Fibroblast of lung (primary cell): ENCODE data around the gene WDR11. TPM values are rescaled to one million over a fixed set of nuclear protein-coding genes. Genes with fewer than 3 reads are reported as not detected.
A peak's percentile ranks its signal among the peaks of the same experiment; 100 is the strongest.

Experiments
- DNase-seq, 2 donors: peaks; one replicate each; pipeline versions ENCODE4 v3.0.0 to v3.0.0-alpha.2; 2010; ENCODE audit warnings: low read depth in 2 of 2
- H2AFZ ChIP-seq: 2 replicates; pipeline ENCODE4 v1.5.1; 2012; ENCODE audit warnings: low read length, control low read depth, inconsistent platforms
- H3K27ac ChIP-seq: 2 replicates; pipeline ENCODE4 v1.5.1; 2011; ENCODE audit warnings: low read length, control low read depth; ENCODE audit not compliant: insufficient read depth
- H3K27me3 ChIP-seq: 2 replicates; pipeline ENCODE4 v1.5.1; 2011; ENCODE audit warnings: mild to moderate bottlenecking, low read length; ENCODE audit not compliant: control insufficient read depth, insufficient read depth
- H3K36me3 ChIP-seq: 2 replicates; pipeline ENCODE4 v1.5.1; 2011; ENCODE audit warnings: low read length; ENCODE audit not compliant: control insufficient read depth, insufficient read depth
- H3K4me1 ChIP-seq: 2 replicates; pipeline ENCODE4 v1.5.1; 2011; ENCODE audit warnings: low read length; ENCODE audit not compliant: control insufficient read depth, insufficient read depth; ENCODE audit errors: extremely low read depth
- H3K4me2 ChIP-seq: 2 replicates; pipeline ENCODE4 v1.5.1; 2011; ENCODE audit warnings: low read length, control low read depth; ENCODE audit not compliant: insufficient read depth; ENCODE audit errors: extremely low read depth
- H3K4me3 ChIP-seq, 4 experiments: fragments of 200-600 bp in 1 of 4; sonication (generic) in 1 of 4; replicated peaks in 1 of 4; 2 replicates each; pipeline ENCODE4 v1.5.1; 2011 to 2016; ENCODE audit warnings: low read length in 4 of 4, low read depth in 3 of 4, mild to moderate bottlenecking in 3 of 4, control low read depth in 2 of 4, inconsistent platforms in 1 of 4, mixed read lengths in 1 of 4; ENCODE audit not compliant: insufficient read depth in 1 of 4; ENCODE audit errors: control extremely low read depth in 1 of 4
- H3K79me2 ChIP-seq: 2 replicates; pipeline ENCODE4 v1.5.1; 2012; ENCODE audit warnings: mild to moderate bottlenecking, low read length, inconsistent platforms; ENCODE audit not compliant: control insufficient read depth, insufficient read depth
- H3K9ac ChIP-seq: 2 replicates; pipeline ENCODE4 v1.5.1; 2011; ENCODE audit warnings: mild to moderate bottlenecking, low read length, control low read depth; ENCODE audit not compliant: insufficient read depth
- H3K9me3 ChIP-seq: 2 replicates; pipeline ENCODE4 v1.5.1; 2012; ENCODE audit warnings: low read depth, low read length; ENCODE audit not compliant: control insufficient read depth, insufficient read depth
- H4K20me1 ChIP-seq: 2 replicates; pipeline ENCODE4 v1.5.1; 2011; ENCODE audit warnings: low read length; ENCODE audit not compliant: control insufficient read depth, insufficient read depth; ENCODE audit errors: extremely low read depth
- CTCF ChIP-seq, 2 donors: IDR thresholded peaks in 1 of 2; conservative IDR thresholded peaks in 1 of 2; 1 replicate in 1 of 2; 2 replicates in 1 of 2; pipeline ENCODE4 v1.5.1; 2011 to 2012; ENCODE audit warnings: low read length in 2 of 2, control low read depth in 1 of 2, inconsistent platforms in 1 of 2, low read depth in 1 of 2, mild to moderate bottlenecking in 1 of 2
- EZH2 ChIP-seq: IDR thresholded peaks from 2 replicates; pipeline ENCODE4 v1.5.1; 2012; ENCODE audit warnings: low read length, control low read depth, mild to moderate bottlenecking; ENCODE audit errors: missing control alignments
- polyA plus RNA-seq, 2 donors: library from polyadenylated mRNA; depleted of rRNA in 1 of 2; stranded (reverse) in 1 of 2; unstranded in 1 of 2; fragments of >200 nt; gene quantifications; 2 replicates each; pipeline ENCODE4 v1.2.1, GENCODE V29; 2011 to 2012; ENCODE audit warnings: missing spikeins in 1 of 2
- total RNA-seq: library from RNA; depleted of rRNA; stranded (reverse); fragments of >200 nt; gene quantifications from 2 replicates; pipeline ENCODE4 v1.2.1, GENCODE V29; 2014

Gene WDR11
- total and polyA plus RNA-seq, 2 donors (not counting 1 experiment from before 2014, with no cell fraction given) = 61.4 to 89.5 TPM

DNA sequence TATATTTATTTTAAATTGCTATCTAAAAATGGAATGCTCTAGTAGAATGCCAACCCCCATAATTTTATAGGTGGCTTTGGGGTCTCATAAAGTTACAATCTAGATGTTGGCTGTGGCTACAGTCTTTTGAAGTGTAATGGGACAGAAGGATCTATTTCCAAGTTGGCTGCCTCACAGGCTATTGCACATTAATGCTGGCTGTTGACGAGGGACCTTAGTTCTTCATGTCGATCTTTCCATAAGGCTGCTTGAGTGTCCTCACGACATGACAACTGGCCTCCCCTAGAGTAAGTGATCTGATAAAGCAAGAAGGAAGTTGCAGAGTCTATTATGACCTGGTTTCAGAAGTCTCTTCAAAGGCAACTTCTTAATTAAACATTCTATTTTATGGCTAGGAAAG is 36.3 kb downstream of the WDR11 start:
- TF ChIP-seq CTCF (conservative IDR thresholded peaks at IDR 0.05 in 1 of 2, IDR thresholded peaks at IDR 0.05 in 1 of 2; ENCODE audit: low read depth in 1 of 2, low read length in 2 of 2) (no peak), EZH2 (no peak)

DNA sequence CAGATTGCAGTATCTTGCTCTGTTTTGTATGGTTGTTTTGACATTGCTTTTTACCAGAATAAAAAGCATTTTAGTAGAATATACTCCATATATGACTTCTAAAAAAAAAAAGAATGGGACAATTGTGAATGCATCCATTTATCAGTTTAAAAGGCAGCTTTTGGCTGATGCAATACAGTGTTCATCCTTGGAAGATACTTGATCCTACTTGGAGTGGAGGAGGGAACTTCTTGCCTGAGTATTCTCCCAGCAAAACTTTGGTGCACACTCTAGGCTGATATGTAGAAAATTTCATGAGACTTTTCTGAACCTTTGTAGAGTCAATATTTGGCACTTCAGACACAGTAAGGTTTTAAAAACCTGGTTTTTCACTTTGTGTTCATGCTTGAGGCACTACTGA is 40.2 kb downstream of the WDR11 start:
- DNase-seq = peak in 1 of 2 donors; percentile 75
- no peaks in the 10 kb centered on the region for H3K36me3 ChIP-seq
- H3K9me3 ChIP-seq = no peaks in the 10 kb centered on the region
- H3K4me3 ChIP-seq = no peak overlapping the region
- H4K20me1 ChIP-seq = no peaks in the 10 kb centered on the region
- H3K27ac ChIP-seq = no peak overlapping the region
- H3K79me2 ChIP-seq = no peaks in the 10 kb centered on the region
- no peak overlapping the region for H2AFZ ChIP-seq
- H3K27me3 ChIP-seq = no peaks in the 10 kb centered on the region
- no peaks in the 10 kb centered on the region for H3K4me1 ChIP-seq
- H3K9ac ChIP-seq = no peak overlapping the region
- H3K4me2 ChIP-seq = no peak overlapping the region
- no peak for TF ChIP-seq CTCF (conservative IDR thresholded peaks at IDR 0.05 in 1 of 2, IDR thresholded peaks at IDR 0.05 in 1 of 2; ENCODE audit: low read depth in 1 of 2, low read length in 2 of 2)
- no peak for TF ChIP-seq EZH2

More for the DNA sequence above, 36.3 kb downstream of the WDR11 start:
- H3K4me2 ChIP-seq = no peak overlapping the region
- no peak overlapping the region for H3K27ac ChIP-seq
- H3K4me3 ChIP-seq = no peak overlapping the region
- H3K4me1 ChIP-seq = no peaks in the 10 kb centered on the region
- no peaks in the 10 kb centered on the region for H3K36me3 ChIP-seq
- H3K9me3 ChIP-seq = no peaks in the 10 kb centered on the region
- no peak overlapping the region for H3K9ac ChIP-seq
- H2AFZ ChIP-seq = no peak overlapping the region
- H4K20me1 ChIP-seq = no peaks in the 10 kb centered on the region
- no peak for DNase-seq
- H3K27me3 ChIP-seq = no peaks in the 10 kb centered on the region
- H3K79me2 ChIP-seq = no peaks in the 10 kb centered on the region

- Histone ChIP-seq H3K4me3 (no peak overlapping the region), H3K79me2 (no peaks in the 10 kb centered on the region), H3K36me3 (no peaks in the 10 kb centered on the region), H3K9me3 (no peaks in the 10 kb centered on the region), H3K4me2 (no peak overlapping the region), H3K27me3 (no peaks in the 10 kb centered on the region), H4K20me1 (no peaks in the 10 kb centered on the region), H3K27ac (no peak overlapping the region), H2AFZ (no peak overlapping the region), H3K9ac (no peak overlapping the region), H3K4me1 (no peaks in the 10 kb centered on the region)
- DNase-seq = no peak
- TF ChIP-seq CTCF (conservative IDR thresholded peaks at IDR 0.05 in 1 of 2, IDR thresholded peaks at IDR 0.05 in 1 of 2; ENCODE audit: low read depth in 1 of 2, low read length in 2 of 2) (no peak), EZH2 (no peak)
Observed at GRCh38 chr10:120894556-120894955, 43.4 kb downstream of the WDR11 start.
